ENCODE results near the gene USP21. TPM values are rescaled to one million over a fixed set of nuclear protein-coding genes. Genes with fewer than 3 reads are reported as not detected.

USP21 gene
- total and polyA plus RNA-seq, 2 donors (not counting 3 experiments of a cell fraction or from before 2014, with no cell fraction given), result 19.7 to 29.2 TPM

GRCh38 chr1:161153682-161154337 is 5.5 kb upstream of the USP21 start, which contains the start of gene UFC1:
TSS of gene UFC1 (plus strand) at chr1:161153978. CDS start at chr1:161153998, 20 bp downstream.
- intact Hi-C loops (cut with micrococcal nuclease), result loop anchor here (1.0 kb wide), 1 partner anchor 35 kb away; no protein-coding TSS in a partner anchor
- H2AFZ ChIP-seq (ENCODE audit: low read depth, low read length), result peak within 1 kb of the TSS; percentile 69
- ChIA-PET CTCF (interaction anchor here (0.6 to 2.7 kb wide), 7 partner anchors 12 to 133 kb away, joined by 3 to 14 read pairs (median 3); partner anchors contain the start of genes DEDD, F11R and PPOX), POLR2A (interaction anchor here (1.0 kb wide), 1 partner anchor 21 kb away, joined by 11 read pairs; the partner anchor contains the start of gene DEDD)
- no peaks in the 10 kb centered on the region for H4K20me1 ChIP-seq (replicated peaks; ENCODE audit: control insufficient read depth, extremely low read depth, insufficient read depth, low read length)
- H3K79me2 ChIP-seq (ENCODE audit: control insufficient read depth, insufficient read depth, low read length), result no peaks in the 10 kb centered on the region
- H3K9me1 ChIP-seq (replicated peaks; ENCODE audit: control insufficient read depth, extremely low read depth, insufficient read depth, low read length), result no peaks in the 10 kb centered on the region
- H3K27me3 ChIP-seq (ENCODE audit: control insufficient read depth in 2 of 2, insufficient read depth in 2 of 2, low read length in 2 of 2), result no peaks in the 10 kb centered on the region
- peaks cover 2 to 5% of the 10 kb centered on the region in 2 experiments for H3K36me3 ChIP-seq (ENCODE audit: control insufficient read depth in 2 of 2, extremely low read depth in 1 of 2, insufficient read depth in 2 of 2, low read length in 2 of 2)
- H3K27ac ChIP-seq (ENCODE audit: insufficient read depth, low read depth, low read length), result peak within 1 kb of the TSS; percentile 81
- FAIRE-seq (peak; percentile 77), DNase-seq (ENCODE audit: low read depth, low spot score) (peak; percentile 91)
- peak; percentile 74 for TF ChIP-seq MYC (IDR thresholded peaks at IDR 0.05; ENCODE audit: low read depth, low read length)
- TF ChIP-seq FOS (IDR thresholded peaks at IDR 0.05; ENCODE audit: borderline replicate concordance, insufficient read depth, low read length), result no peak
- peak; percentile 86 for TF ChIP-seq POLR2A (IDR thresholded peaks at IDR 0.05; ENCODE audit: low read depth, low read length)
- peak; percentile 22 for TF ChIP-seq MAX (IDR thresholded peaks at IDR 0.05; ENCODE audit: insufficient read depth, insufficient read length)
- no peak for TF ChIP-seq JUN (IDR thresholded peaks at IDR 0.05; ENCODE audit: borderline replicate concordance, insufficient read depth, insufficient read length, low read depth)
- TF ChIP-seq GATA2 (IDR thresholded peaks at IDR 0.05; ENCODE audit: insufficient read depth, insufficient read length, low read depth, low read length), result no peak
- peak; percentile 68 for TF ChIP-seq POLR2AphosphoS5 (IDR thresholded peaks at IDR 0.05; ENCODE audit: insufficient read depth, low read depth, low read length)
- H3K9ac ChIP-seq (replicated peaks; ENCODE audit: extremely low read depth, insufficient read depth, low read length), result peak within 1 kb of the TSS; percentile 97
- H3K4me1 ChIP-seq (ENCODE audit: control insufficient read depth, extremely low read depth, insufficient read depth, low read length), result no peaks in the 10 kb centered on the region
- H3K9me3 ChIP-seq (replicated peaks; ENCODE audit: control insufficient read depth, insufficient read depth, low read length), result no peaks in the 10 kb centered on the region
- peak within 1 kb of the TSS; percentile 52 for H3K4me2 ChIP-seq (ENCODE audit: insufficient read depth, low read length)
- dilution Hi-C loops (cut with MboI; ENCODE audit: extremely low pct_ligation_motif_present, low sequenced_read_pairs), result no loop called here
- TSS peak; percentile 96 for BruUV-seq (replicated peaks)
- peak within 1 kb of the TSS; percentile 24 to 77 (median 52) for H3K4me3 ChIP-seq (replicated peaks in 1 of 3; ENCODE audit: insufficient read depth in 1 of 3, low read depth in 1 of 3, low read length in 3 of 3)

Measured in endothelial cell of umbilical vein (primary cell).